SK-N-SH (cell line): ENCODE measurements around the gene CDK5RAP2. TPM values are rescaled to one million over a fixed set of nuclear protein-coding genes. Genes with fewer than 3 reads are reported as not detected.
"Not testable (repeated sequence)": the region's sequence is repeated elsewhere in the genome, so short reads cannot be mapped to it uniquely, and the experiment has no call there.

Source experiments
- CTCF ChIA-PET: fragments of 300-600, 350-600 bp; formaldehyde crosslinking; extraction: SDS; loops from one replicate; lab custom pipeline; 2021; lab: Yijun Ruan, JAX
- POLR2A ChIA-PET: fragments of 350-600 bp; sonication (Branson Sonifier 250); formaldehyde crosslinking; extraction: SDS; loops from one replicate; lab custom pipeline; 2020; ENCODE audit warnings: antibody characterized with exemption, inconsistent platforms; lab: Yijun Ruan, JAX
- DNase-seq: peaks from one replicate; pipeline ENCODE4 v3.0.0; 2012
- H2AFZ ChIP-seq: fragments of 200-600 bp; sonication (generic); 2 replicates; pipeline ENCODE4 v1.8.1; 2016; ENCODE audit warnings: antibody characterized with exemption, mild to moderate bottlenecking, low read depth
- H3F3A ChIP-seq: fragments of 200-600 bp; sonication (generic); replicated peaks from 2 replicates; pipeline ENCODE3; 2016; ENCODE audit warnings: antibody characterized with exemption, mild to moderate bottlenecking; ENCODE audit not compliant: insufficient read depth
- H3K27ac ChIP-seq, 2 experiments: fragments of 200-500 bp in 1 of 2; fragments of 200-600 bp in 1 of 2; sonication (Bioruptor generic) in 1 of 2; sonication (generic), shearing (Covaris generic) in 1 of 2; 2 replicates each; pipeline versions ENCODE4 v1.5.1 to v1.6.1; 2014 to 2016; ENCODE audit warnings: low read depth in 2 of 2, inconsistent platforms in 1 of 2, low read length in 1 of 2, mild to moderate bottlenecking in 1 of 2, mixed read lengths in 1 of 2
- H3K27me3 ChIP-seq: fragments of 200-600 bp; sonication (generic), shearing (Covaris generic); 2 replicates; pipeline ENCODE4 v1.6.1; 2016; ENCODE audit warnings: mixed run types; ENCODE audit not compliant: insufficient read depth
- H3K36me3 ChIP-seq, 2 experiments: fragments of 200-500 bp in 1 of 2; fragments of 200-600 bp in 1 of 2; sonication (Bioruptor generic) in 1 of 2; sonication (generic) in 1 of 2; replicated peaks in 1 of 2; 2 replicates each; pipeline versions ENCODE3 to v1.5.1; 2014 to 2016; ENCODE audit warnings: low read length in 1 of 2, mild to moderate bottlenecking in 1 of 2; ENCODE audit not compliant: insufficient read depth in 2 of 2, control insufficient read depth in 1 of 2
- H3K4me1 ChIP-seq, 2 experiments: fragments of 200-500 bp in 1 of 2; fragments of 200-600 bp in 1 of 2; sonication (Bioruptor generic) in 1 of 2; sonication (generic), shearing (Covaris generic) in 1 of 2; 2 replicates each; pipeline versions ENCODE4 v1.5.1 to v1.6.1; 2014 to 2016; ENCODE audit warnings: low read depth in 1 of 2, low read length in 1 of 2, mixed run types in 1 of 2; ENCODE audit not compliant: insufficient read depth in 2 of 2, control insufficient read depth in 1 of 2
- H3K4me2 ChIP-seq: fragments of 200-600 bp; sonication (generic), shearing (Covaris generic); 2 replicates; pipeline ENCODE4 v1.6.1; 2017; ENCODE audit warnings: mixed run types
- H3K4me3 ChIP-seq, 2 experiments: fragments of 200-500 bp in 1 of 2; fragments of 200-600 bp in 1 of 2; sonication (Bioruptor generic) in 1 of 2; sonication (generic), shearing (Covaris generic) in 1 of 2; 2 replicates each; pipeline versions ENCODE4 v1.5.1 to v1.8.1; 2014 to 2016; ENCODE audit warnings: low read depth in 2 of 2, inconsistent platforms in 1 of 2, low read length in 1 of 2, mild to moderate bottlenecking in 1 of 2, mixed read lengths in 1 of 2, moderate library complexity in 1 of 2
- H3K79me2 ChIP-seq: fragments of 200-600 bp; sonication (generic); 2 replicates; pipeline ENCODE4 v1.8.1; 2017; ENCODE audit warnings: mild to moderate bottlenecking; ENCODE audit not compliant: insufficient read depth
- H3K9ac ChIP-seq: fragments of 200-600 bp; sonication (generic); 2 replicates; pipeline ENCODE4 v1.6.1; 2017; ENCODE audit warnings: mixed run types
- H3K9me2 ChIP-seq: fragments of 200-600 bp; sonication (generic); 2 replicates; pipeline ENCODE4 v1.6.1; 2017; ENCODE audit warnings: mixed run types
- H3K9me3 ChIP-seq: fragments of 200-600 bp; sonication (generic); 2 replicates; pipeline ENCODE4 v1.6.1; 2017; ENCODE audit warnings: mixed run types, mild to moderate bottlenecking, moderate library complexity
- H4K20me1 ChIP-seq: fragments of 200-600 bp; sonication (generic); 2 replicates; pipeline ENCODE4 v1.6.1; 2017; ENCODE audit warnings: mild to moderate bottlenecking, mixed run types; ENCODE audit not compliant: insufficient read depth
- CHD2 ChIP-seq: fragments of 150-350 bp; IDR thresholded peaks from 2 replicates; pipeline ENCODE4 v1.6.1; 2018; ENCODE audit warnings: low read length; ENCODE audit not compliant: partially characterized antibody
- CTCF ChIP-seq: fragments of 200-600 bp; sonication (generic); IDR thresholded peaks from 2 replicates; pipeline ENCODE4 v1.6.1; 2017; ENCODE audit warnings: antibody characterized with exemption, mild to moderate bottlenecking, moderate library complexity
- FOXJ3 ChIP-seq: sonication (generic); formaldehyde crosslinking; IDR thresholded peaks from 2 replicates; pipeline ENCODE4 v1.5.1; 2020; ENCODE audit warnings: mild to moderate bottlenecking, missing genetic modification reagents
- FOXM1 ChIP-seq: IDR thresholded peaks from 2 replicates; pipeline ENCODE4 v1.4.0; 2012; ENCODE audit warnings: low read depth, mild to moderate bottlenecking
- MXI1 ChIP-seq: IDR thresholded peaks from 2 replicates; pipeline ENCODE4 v1.6.1; 2012; ENCODE audit warnings: mild to moderate bottlenecking, low read depth, low read length, improper control_type of control experiment
- RAD21 ChIP-seq: IDR thresholded peaks from 2 replicates; pipeline ENCODE4 v1.6.1; 2012; ENCODE audit warnings: mild to moderate bottlenecking, low read length
- RFX5 ChIP-seq: IDR thresholded peaks from 2 replicates; pipeline ENCODE4 v1.6.1; 2012; ENCODE audit warnings: mild to moderate bottlenecking, improper control_type of control experiment, low read length
- SMC3 ChIP-seq: IDR thresholded peaks from 2 replicates; pipeline ENCODE4 v1.6.1; 2012; ENCODE audit warnings: low read depth, low read length, improper control_type of control experiment
- TEAD4 ChIP-seq: IDR thresholded peaks from 2 replicates; pipeline ENCODE4 v1.4.0; 2012; ENCODE audit warnings: mild to moderate bottlenecking, borderline replicate concordance; ENCODE audit not compliant: insufficient read depth
- USF1 ChIP-seq: IDR thresholded peaks from 2 replicates; pipeline ENCODE4 v1.4.0; 2012; ENCODE audit warnings: low read depth, borderline replicate concordance
- WGBS: methylation state at CpG from one replicate; pipeline ENCODE4 v1.1.6; 2017; ENCODE audit warnings: low lambda C conversion rate; 5-methylcytosine and 5-hydroxymethylcytosine counted together
- polyA plus RNA-seq, 3 experiments: library from polyadenylated mRNA; depleted of rRNA; stranded (reverse); fragments of >200 nt; gene quantifications; 2 replicates each; pipeline ENCODE4 v1.2.3, GENCODE V29; 2012

Gene CDK5RAP2
- polyA plus RNA-seq, 1 of the 3 experiments (the other 2 are of a cell fraction): 20.7 TPM

GRCh38 chr9:120500733-120501132 lies 79.2 kb downstream of the CDK5RAP2 start (continued):
- TF ChIP-seq CTCF: no peak
- no peak for TF ChIP-seq CHD2
- no peak for TF ChIP-seq FOXJ3 (CRISPR knock-in tag)
- TF ChIP-seq FOXM1: no peak

GRCh38 chr9:120497865-120498264 lies 82.1 kb downstream of the CDK5RAP2 start:
- H3K9me2 ChIP-seq, H3K79me2 ChIP-seq, H4K20me1 ChIP-seq, H3K9ac ChIP-seq, H2AFZ ChIP-seq, H3K4me1 ChIP-seq, H3K9me3 ChIP-seq, DNase-seq, H3K4me2 ChIP-seq, H3K4me3 ChIP-seq, H3K27me3 ChIP-seq, H3K27ac ChIP-seq, H3F3A ChIP-seq: not testable (repeated sequence)
- POLR2A ChIA-PET: interaction anchor here (0.6 kb wide), 1 partner anchor 13 kb away, joined by 3 read pairs; no protein-coding TSS in a partner anchor
- peaks cover 10 to 14% of the 10 kb centered on the region in 2 experiments for H3K36me3 ChIP-seq
- CTCF ChIA-PET: interaction anchor here (1.1 kb wide), 2 partner anchors 12 to 20 kb away, joined by 3 to 7 read pairs; no protein-coding TSS in a partner anchor
- WGBS: 90% methylated on average over 5 of the region's 5 CpGs

DNA sequence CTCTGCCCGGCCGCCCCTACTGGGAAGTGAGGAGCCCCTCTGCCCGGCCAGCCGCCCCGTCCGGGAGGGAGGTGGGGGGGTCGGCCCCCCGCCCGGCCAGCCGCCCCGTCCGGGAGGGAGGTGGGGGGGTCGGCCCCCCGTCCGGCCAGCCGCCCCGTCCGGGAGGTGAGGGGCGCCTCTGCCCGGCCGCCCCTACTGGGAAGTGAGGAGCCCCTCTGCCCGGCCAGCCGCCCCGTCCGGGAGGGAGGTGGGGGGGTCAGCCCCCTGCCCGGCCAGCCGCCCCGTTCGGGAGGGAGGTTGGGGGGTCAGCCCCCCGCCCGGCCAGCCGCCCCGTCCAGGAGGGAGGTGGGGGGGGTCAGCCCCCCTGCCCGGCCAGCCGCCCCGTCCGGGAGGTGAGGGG lies 83.5 kb downstream of the CDK5RAP2 start:
- H3K36me3 ChIP-seq: peaks cover 6 to 10% of the 10 kb centered on the region in 2 experiments
- DNase-seq, H2AFZ ChIP-seq, POLR2A ChIA-PET, H3K4me1 ChIP-seq, H3K4me2 ChIP-seq, H3K4me3 ChIP-seq, H3K27me3 ChIP-seq, H3K9ac ChIP-seq, H3K9me3 ChIP-seq, CTCF ChIA-PET, H3K27ac ChIP-seq, H4K20me1 ChIP-seq, H3K9me2 ChIP-seq, H3K79me2 ChIP-seq, H3F3A ChIP-seq: not testable (repeated sequence)
- no CpG with 5 or more reads among the region's 37 CpGs for WGBS

GRCh38 chr9:120490888-120491595 lies 88.9 kb downstream of the CDK5RAP2 start:
- no peak overlapping the region for H3K27ac ChIP-seq
- peaks cover 0 to 5% of the 10 kb centered on the region in 2 experiments; a peak in 1 of 4 replicates for H3K4me1 ChIP-seq
- H2AFZ ChIP-seq: no peak overlapping the region
- H3K79me2 ChIP-seq: 0 out of 2 replicates have a peak, but pooled peaks cover 3% of the 10 kb centered on the region
- CTCF ChIA-PET: interaction anchor here (1.0 kb wide), 1 partner anchor 9 kb away, joined by 3 read pairs; no protein-coding TSS in a partner anchor
- no peaks in the 10 kb centered on the region for H4K20me1 ChIP-seq
- no peak overlapping the region for H3K9ac ChIP-seq
- no peaks in the 10 kb centered on the region for H3F3A ChIP-seq
- no peaks in the 10 kb centered on the region for H3K9me3 ChIP-seq
- H3K9me2 ChIP-seq: no peaks in the 10 kb centered on the region
- TF ChIP-seq SMC3 (no peak), USF1 (no peak), RAD21 (no peak), RFX5 (no peak), TEAD4 (no peak), FOXJ3 (CRISPR knock-in tag) (no peak), MXI1 (no peak)
- H3K27me3 ChIP-seq: no peaks in the 10 kb centered on the region
- no peak overlapping the region for H3K4me2 ChIP-seq
- 93% methylated on average over 5 of the region's 5 CpGs for WGBS
- DNase-seq: no peak
- peaks cover 24 to 45% of the 10 kb centered on the region in 2 experiments for H3K36me3 ChIP-seq
- no peak overlapping the region for H3K4me3 ChIP-seq
- POLR2A ChIA-PET: no interaction called here
